ENCODE results near the gene KLF12. TPM values are rescaled to one million over a fixed set of nuclear protein-coding genes. Genes with fewer than 3 reads are reported as not detected.

Gene KLF12
- total RNA-seq, 3 donors from 2014 or later (not counting 1 experiment from before 2014, with no cell fraction given): 104 to 119 (median 108) TPM

GRCh38 chr13:74136084-74136658 is 2.0 kb upstream of the KLF12 start:
- Mint-ChIP-seq H3K9me3 (no peaks in the 10 kb centered on the region), H3K36me3 (peaks cover 6% of the 10 kb centered on the region), H3K4me1 (peaks cover 21 to 26% of the 10 kb centered on the region in 2 donors), H3K4me3 (no peak overlapping the region), H3K27me3 (ENCODE audit: low read depth in 2 of 2) (no peaks in the 10 kb centered on the region), H3K27ac (no peak overlapping the region)
- no peak for TF ChIP-seq CTCF (IDR thresholded peaks at IDR 0.05)
- peak overlapping the region; percentile 56 for H3K4me3 ChIP-seq (ENCODE audit: low read length)
- no peaks in the 10 kb centered on the region for H3K36me3 ChIP-seq (ENCODE audit: control insufficient read depth, insufficient read depth, low read length)
- ATAC-seq (no peak), DNase-seq (peak; percentile 34 to 80)
- no peaks in the 10 kb centered on the region for H3K27me3 ChIP-seq (ENCODE audit: control insufficient read depth, insufficient read depth, low read length)
- intact Hi-C loops (cut with micrococcal nuclease): no loop called here
- under 1% methylated on average over 24 of the region's 27 CpGs for WGBS (ENCODE audit: insufficient coverage)
- H3K4me1 ChIP-seq (ENCODE audit: control insufficient read depth, insufficient read depth, low read length): peaks cover 17% of the 10 kb centered on the region
- H3K27ac ChIP-seq (ENCODE audit: low read length): peak overlapping the region; percentile 69
- H3K9me3 ChIP-seq (ENCODE audit: control insufficient read depth, insufficient read depth, low read length): no peaks in the 10 kb centered on the region

- Mint-ChIP-seq H3K27me3 (ENCODE audit: low read depth in 2 of 2) (no peaks in the 10 kb centered on the region), H3K9me3 (no peaks in the 10 kb centered on the region), H3K4me3 (peak overlapping the region; percentile 84), H3K27ac (peak overlapping the region in 1 of 2 donors; percentile 98), H3K36me3 (peaks cover 6% of the 10 kb centered on the region), H3K4me1 (peaks cover 28 to 32% of the 10 kb centered on the region in 2 donors)
- TF ChIP-seq CTCF (IDR thresholded peaks at IDR 0.05): no peak
- H3K36me3 ChIP-seq (ENCODE audit: control insufficient read depth, insufficient read depth, low read length): no peaks in the 10 kb centered on the region
- H3K4me1 ChIP-seq (ENCODE audit: control insufficient read depth, insufficient read depth, low read length): peaks cover 21% of the 10 kb centered on the region
- no peaks in the 10 kb centered on the region for H3K9me3 ChIP-seq (ENCODE audit: control insufficient read depth, insufficient read depth, low read length)
- under 1% methylated on average over 72 of the region's 72 CpGs for WGBS (ENCODE audit: insufficient coverage)
- intact Hi-C loops (cut with micrococcal nuclease): loop anchor here (1.0 kb wide), 1 partner anchor 152 kb away; no protein-coding TSS in a partner anchor
- H3K27ac ChIP-seq (ENCODE audit: low read length): peak overlapping the region; percentile 96
- no peaks in the 10 kb centered on the region for H3K27me3 ChIP-seq (ENCODE audit: control insufficient read depth, insufficient read depth, low read length)
- DNase-seq (peak; percentile 62 to 72), ATAC-seq (peak; percentile 14 to 16 (median 14))
- peak overlapping the region; percentile 94 for H3K4me3 ChIP-seq (ENCODE audit: low read length)
Observed at GRCh38 chr13:74135326-74136083, 1.3 kb upstream of the KLF12 start.

DNA sequence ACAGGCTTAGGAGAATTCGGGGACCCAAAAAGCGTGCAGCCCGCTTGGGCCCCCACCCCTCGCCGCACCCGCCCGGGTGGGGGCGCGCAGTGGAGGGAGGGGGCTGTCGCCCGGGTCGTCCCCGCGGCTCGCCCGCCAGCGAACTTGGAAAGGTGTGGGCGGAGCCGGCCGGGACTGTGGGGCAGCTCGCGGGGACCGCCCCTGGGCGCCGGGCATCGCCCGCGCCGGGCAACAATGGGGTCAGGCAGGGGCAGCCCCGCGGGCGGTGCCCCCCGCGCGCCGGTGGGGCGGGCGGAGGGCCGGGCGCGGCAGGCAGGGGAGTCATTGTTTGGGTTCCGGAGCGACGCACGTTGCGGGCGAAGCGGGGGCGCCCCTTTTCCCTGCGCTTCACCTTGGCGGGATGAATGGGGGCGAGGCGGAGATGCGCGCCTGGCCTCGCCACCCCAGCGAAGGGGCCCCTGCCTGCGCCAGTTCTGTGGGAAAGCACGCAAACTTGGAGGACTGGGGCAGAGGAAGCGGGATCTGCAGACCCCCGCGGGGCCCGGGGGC is 647 bp upstream of the KLF12 start:
- Histone ChIP-seq H3K9me3 (ENCODE audit: control insufficient read depth, insufficient read depth, low read length) (no peaks in the 10 kb centered on the region), H3K27ac (ENCODE audit: low read length) (peak overlapping the region; percentile 99), H3K36me3 (ENCODE audit: control insufficient read depth, insufficient read depth, low read length) (no peaks in the 10 kb centered on the region), H3K27me3 (ENCODE audit: control insufficient read depth, insufficient read depth, low read length) (no peaks in the 10 kb centered on the region), H3K4me3 (ENCODE audit: low read length) (peak overlapping the region; percentile 94), H3K4me1 (ENCODE audit: control insufficient read depth, insufficient read depth, low read length) (peaks cover 28% of the 10 kb centered on the region)
- no peak for TF ChIP-seq CTCF (IDR thresholded peaks at IDR 0.05)
- WGBS (ENCODE audit: insufficient coverage): under 1% methylated on average over 63 of the region's 63 CpGs
- H3K9me3 Mint-ChIP-seq: no peaks in the 10 kb centered on the region
- H3K4me3 Mint-ChIP-seq: peak overlapping the region; percentile 84
- peaks cover 34 to 39% of the 10 kb centered on the region in 2 donors for H3K4me1 Mint-ChIP-seq
- ATAC-seq: peak; percentile 12 to 18 (median 14)
- intact Hi-C loops (cut with micrococcal nuclease): loop anchor here (1.0 to 5.0 kb wide), 2 partner anchors 93 to 152 kb away; no protein-coding TSS in a partner anchor
- H3K27ac Mint-ChIP-seq: peak overlapping the region in 1 of 2 donors; percentile 98
- H3K27me3 Mint-ChIP-seq (ENCODE audit: low read depth in 2 of 2): no peaks in the 10 kb centered on the region
- peak; percentile 62 to 83 for DNase-seq
- peaks cover 6% of the 10 kb centered on the region for H3K36me3 Mint-ChIP-seq

Data from natural killer cell (primary cell).